ENCODE results near the gene ZNF580.

ZNF580 gene

GRCh38 chr19:55609326-55609725, 31.5 kb upstream of the ZNF580 start:
- TF ChIP-seq PPARA (CRISPR knock-in tag; IDR thresholded peaks at IDR 0.05; ENCODE audit: borderline replicate concordance), result no peak
- no peak for ATAC-seq

DNA sequence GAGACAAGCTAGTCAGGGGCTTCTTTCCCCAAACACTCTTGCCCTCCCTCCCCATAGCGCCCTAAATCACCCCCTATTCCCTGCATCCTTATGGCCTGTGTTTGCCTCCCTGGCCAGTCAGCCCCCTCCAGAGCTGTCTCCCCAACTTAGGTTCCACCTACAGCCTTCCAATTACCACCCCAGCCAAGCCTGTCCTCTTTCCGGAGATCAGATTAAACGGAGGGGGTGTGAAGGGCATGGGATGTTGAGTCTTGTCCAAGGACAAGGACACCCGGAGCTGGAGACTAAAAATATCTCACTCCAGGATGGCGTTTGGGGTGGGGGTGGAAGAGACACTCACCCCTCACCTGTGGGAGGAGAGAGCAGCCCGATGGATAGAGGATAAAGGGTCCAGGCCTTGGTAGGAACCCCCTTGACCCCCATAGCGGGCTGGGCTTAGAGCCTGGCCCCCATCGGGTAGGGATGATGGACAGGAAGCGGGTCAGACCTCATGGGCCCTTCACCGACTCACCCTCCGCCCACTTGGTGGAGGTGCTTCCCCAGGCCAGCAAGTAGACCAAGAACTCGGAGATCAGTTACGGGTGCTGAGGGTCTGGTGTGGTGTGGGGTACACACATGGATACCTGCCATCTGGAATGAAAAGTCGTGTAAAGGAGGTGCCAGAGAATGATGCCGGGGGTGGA, 29.4 kb upstream of the ZNF580 start:
- TF ChIP-seq, protein P1, sequence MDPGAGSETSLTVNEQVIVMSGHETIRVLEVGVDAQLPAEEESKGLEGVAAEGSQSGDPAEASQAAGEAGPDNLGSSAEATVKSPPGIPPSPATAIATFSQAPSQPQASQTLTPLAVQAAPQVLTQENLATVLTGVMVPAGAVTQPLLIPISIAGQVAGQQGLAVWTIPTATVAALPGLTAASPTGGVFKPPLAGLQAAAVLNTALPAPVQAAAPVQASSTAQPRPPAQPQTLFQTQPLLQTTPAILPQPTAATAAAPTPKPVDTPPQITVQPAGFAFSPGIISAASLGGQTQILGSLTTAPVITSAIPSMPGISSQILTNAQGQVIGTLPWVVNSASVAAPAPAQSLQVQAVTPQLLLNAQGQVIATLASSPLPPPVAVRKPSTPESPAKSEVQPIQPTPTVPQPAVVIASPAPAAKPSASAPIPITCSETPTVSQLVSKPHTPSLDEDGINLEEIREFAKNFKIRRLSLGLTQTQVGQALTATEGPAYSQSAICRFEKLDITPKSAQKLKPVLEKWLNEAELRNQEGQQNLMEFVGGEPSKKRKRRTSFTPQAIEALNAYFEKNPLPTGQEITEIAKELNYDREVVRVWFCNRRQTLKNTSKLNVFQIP (CRISPR knock-in tag; IDR thresholded peaks at IDR 0.05; ENCODE audit: borderline replicate concordance, low read depth), result no peak
- TF ChIP-seq TCF4 (CRISPR knock-in tag; IDR thresholded peaks at IDR 0.05; ENCODE audit: borderline replicate concordance), result no peak
- TF ChIP-seq GLIS3 (CRISPR knock-in tag; IDR thresholded peaks at IDR 0.05), result no peak
- no peak for ATAC-seq

GRCh38 chr19:55611983-55612645, 28.7 kb upstream of the ZNF580 start:
- ATAC-seq, result no peak

GRCh38 chr19:55613396-55613795, 27.4 kb upstream of the ZNF580 start:
- no peak for TF ChIP-seq ZFP3 (CRISPR knock-in tag; IDR thresholded peaks at IDR 0.05)
- TF ChIP-seq, protein P2, sequence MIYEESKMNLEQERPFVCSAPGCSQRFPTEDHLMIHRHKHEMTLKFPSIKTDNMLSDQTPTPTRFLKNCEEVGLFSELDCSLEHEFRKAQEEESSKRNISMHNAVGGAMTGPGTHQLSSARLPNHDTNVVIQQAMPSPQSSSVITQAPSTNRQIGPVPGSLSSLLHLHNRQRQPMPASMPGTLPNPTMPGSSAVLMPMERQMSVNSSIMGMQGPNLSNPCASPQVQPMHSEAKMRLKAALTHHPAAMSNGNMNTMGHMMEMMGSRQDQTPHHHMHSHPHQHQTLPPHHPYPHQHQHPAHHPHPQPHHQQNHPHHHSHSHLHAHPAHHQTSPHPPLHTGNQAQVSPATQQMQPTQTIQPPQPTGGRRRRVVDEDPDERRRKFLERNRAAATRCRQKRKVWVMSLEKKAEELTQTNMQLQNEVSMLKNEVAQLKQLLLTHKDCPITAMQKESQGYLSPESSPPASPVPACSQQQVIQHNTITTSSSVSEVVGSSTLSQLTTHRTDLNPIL (CRISPR knock-in tag; IDR thresholded peaks at IDR 0.05; ENCODE audit: low read depth), result no peak
- TF ChIP-seq TOX (CRISPR knock-in tag; IDR thresholded peaks at IDR 0.05; ENCODE audit: borderline replicate concordance), result no peak
- no peak for ATAC-seq

More at GRCh38 chr19:55611983-55612645, 28.7 kb upstream of the ZNF580 start:
- no peak for TF ChIP-seq TCF4 (CRISPR knock-in tag; IDR thresholded peaks at IDR 0.05; ENCODE audit: borderline replicate concordance)
- TF ChIP-seq ZNF565 (CRISPR knock-in tag; conservative IDR thresholded peaks at IDR 0.05; ENCODE audit: low read depth), result no peak
- TF ChIP-seq ZNF8 (CRISPR knock-in tag; IDR thresholded peaks at IDR 0.05), result no peak
- no peak for TF ChIP-seq ESRRG (CRISPR knock-in tag; IDR thresholded peaks at IDR 0.05)
- TF ChIP-seq, protein P3, sequence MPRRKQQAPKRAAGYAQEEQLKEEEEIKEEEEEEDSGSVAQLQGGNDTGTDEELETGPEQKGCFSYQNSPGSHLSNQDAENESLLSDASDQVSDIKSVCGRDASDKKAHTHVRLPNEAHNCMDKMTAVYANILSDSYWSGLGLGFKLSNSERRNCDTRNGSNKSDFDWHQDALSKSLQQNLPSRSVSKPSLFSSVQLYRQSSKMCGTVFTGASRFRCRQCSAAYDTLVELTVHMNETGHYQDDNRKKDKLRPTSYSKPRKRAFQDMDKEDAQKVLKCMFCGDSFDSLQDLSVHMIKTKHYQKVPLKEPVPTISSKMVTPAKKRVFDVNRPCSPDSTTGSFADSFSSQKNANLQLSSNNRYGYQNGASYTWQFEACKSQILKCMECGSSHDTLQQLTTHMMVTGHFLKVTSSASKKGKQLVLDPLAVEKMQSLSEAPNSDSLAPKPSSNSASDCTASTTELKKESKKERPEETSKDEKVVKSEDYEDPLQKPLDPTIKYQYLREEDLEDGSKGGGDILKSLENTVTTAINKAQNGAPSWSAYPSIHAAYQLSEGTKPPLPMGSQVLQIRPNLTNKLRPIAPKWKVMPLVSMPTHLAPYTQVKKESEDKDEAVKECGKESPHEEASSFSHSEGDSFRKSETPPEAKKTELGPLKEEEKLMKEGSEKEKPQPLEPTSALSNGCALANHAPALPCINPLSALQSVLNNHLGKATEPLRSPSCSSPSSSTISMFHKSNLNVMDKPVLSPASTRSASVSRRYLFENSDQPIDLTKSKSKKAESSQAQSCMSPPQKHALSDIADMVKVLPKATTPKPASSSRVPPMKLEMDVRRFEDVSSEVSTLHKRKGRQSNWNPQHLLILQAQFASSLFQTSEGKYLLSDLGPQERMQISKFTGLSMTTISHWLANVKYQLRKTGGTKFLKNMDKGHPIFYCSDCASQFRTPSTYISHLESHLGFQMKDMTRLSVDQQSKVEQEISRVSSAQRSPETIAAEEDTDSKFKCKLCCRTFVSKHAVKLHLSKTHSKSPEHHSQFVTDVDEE (CRISPR knock-in tag; IDR thresholded peaks at IDR 0.05), result no peak
- TF ChIP-seq, protein P1 (CRISPR knock-in tag; IDR thresholded peaks at IDR 0.05; ENCODE audit: borderline replicate concordance, low read depth), result no peak
- TF ChIP-seq, protein P2 (CRISPR knock-in tag; IDR thresholded peaks at IDR 0.05; ENCODE audit: low read depth), result no peak
- TF ChIP-seq, protein P4, sequence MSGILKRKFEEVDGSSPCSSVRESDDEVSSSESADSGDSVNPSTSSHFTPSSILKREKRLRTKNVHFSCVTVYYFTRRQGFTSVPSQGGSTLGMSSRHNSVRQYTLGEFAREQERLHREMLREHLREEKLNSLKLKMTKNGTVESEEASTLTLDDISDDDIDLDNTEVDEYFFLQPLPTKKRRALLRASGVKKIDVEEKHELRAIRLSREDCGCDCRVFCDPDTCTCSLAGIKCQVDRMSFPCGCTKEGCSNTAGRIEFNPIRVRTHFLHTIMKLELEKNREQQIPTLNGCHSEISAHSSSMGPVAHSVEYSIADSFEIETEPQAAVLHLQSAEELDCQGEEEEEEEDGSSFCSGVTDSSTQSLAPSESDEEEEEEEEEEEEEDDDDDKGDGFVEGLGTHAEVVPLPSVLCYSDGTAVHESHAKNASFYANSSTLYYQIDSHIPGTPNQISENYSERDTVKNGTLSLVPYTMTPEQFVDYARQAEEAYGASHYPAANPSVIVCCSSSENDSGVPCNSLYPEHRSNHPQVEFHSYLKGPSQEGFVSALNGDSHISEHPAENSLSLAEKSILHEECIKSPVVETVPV (CRISPR knock-in tag; IDR thresholded peaks at IDR 0.05), result no peak
- TF ChIP-seq ARNTL (CRISPR knock-in tag; IDR thresholded peaks at IDR 0.05; ENCODE audit: borderline replicate concordance, low read depth), result no peak
